D721Med (cell line): ENCODE measurements around the gene FSTL5.

Source experiments
- DNase-seq: peaks from one replicate; pipeline ENCODE4 v3.0.0; 2011; ENCODE audit warnings: low spot score; ENCODE audit not compliant: insufficient read length
- FAIRE-seq: peaks from 2 replicates; lab custom pipeline; 2011; peaks lifted over from hg19 to GRCh38; lab: Jason Lieb, UNC
- CTCF ChIP-seq: IDR thresholded peaks from 2 replicates; pipeline ENCODE4 v1.5.1; 2012; ENCODE audit warnings: mild to moderate bottlenecking, control low read depth; ENCODE audit not compliant: insufficient read depth; ENCODE audit errors: missing control alignments

Gene FSTL5

GRCh38 chr4:161546902-161547301 lies 616.9 kb downstream of the FSTL5 start:
- TF ChIP-seq CTCF, result no peak
- FAIRE-seq (no peak), DNase-seq (no peak)

GRCh38 chr4:161540265-161540664 lies 623.5 kb downstream of the FSTL5 start:
- DNase-seq (no peak), FAIRE-seq (no peak)
- TF ChIP-seq CTCF, result no peak

DNA sequence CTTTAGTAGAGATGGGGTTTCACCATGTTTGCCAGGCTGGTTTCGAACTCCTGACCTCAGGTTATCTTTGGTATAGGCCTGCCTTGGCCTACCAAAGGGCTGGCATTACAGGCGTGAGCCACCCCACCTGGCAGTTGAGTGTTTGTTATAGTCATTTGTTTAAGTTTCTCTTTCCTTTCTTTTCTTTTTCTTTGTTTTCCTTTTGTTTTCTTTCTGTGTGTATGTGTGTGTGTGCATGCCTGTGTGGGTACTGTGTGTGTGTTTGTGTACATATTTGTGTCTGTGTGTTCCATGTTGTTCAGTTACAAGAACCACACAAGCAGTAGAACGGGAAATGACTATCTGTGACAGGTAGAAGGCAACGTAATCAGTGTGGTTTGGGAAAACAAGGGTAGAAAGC lies 624.9 kb downstream of the FSTL5 start:
- TF ChIP-seq CTCF, result no peak
- DNase-seq (no peak), FAIRE-seq (no peak)

- FAIRE-seq (no peak), DNase-seq (no peak)
- no peak for TF ChIP-seq CTCF
Measured at GRCh38 chr4:161530710-161531109, 633.1 kb downstream of the FSTL5 start.

DNA sequence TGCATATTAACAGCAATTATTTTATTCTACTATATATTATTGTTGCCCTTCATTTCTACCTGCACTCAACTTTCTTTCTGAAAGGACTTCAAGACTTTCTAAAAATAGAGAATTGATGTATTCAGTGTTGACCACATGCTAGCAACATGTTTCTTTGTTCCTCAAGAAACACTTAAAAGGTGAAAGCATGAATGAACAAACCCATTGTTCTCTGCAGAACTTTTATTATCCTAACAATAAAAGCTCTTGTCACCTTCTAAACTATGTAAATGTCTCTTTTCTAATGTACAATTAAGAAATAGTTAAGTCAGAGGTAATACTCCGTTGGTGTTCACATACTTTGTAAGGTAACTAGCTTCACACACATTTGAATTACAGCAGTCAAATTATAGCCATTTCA lies 638.7 kb downstream of the FSTL5 start:
- DNase-seq (no peak), FAIRE-seq (peak; percentile 86)
- no peak for TF ChIP-seq CTCF

GRCh38 chr4:161522031-161522430 lies 641.8 kb downstream of the FSTL5 start:
- TF ChIP-seq CTCF, result no peak
- DNase-seq, result no peak
- FAIRE-seq, result no peak

DNA sequence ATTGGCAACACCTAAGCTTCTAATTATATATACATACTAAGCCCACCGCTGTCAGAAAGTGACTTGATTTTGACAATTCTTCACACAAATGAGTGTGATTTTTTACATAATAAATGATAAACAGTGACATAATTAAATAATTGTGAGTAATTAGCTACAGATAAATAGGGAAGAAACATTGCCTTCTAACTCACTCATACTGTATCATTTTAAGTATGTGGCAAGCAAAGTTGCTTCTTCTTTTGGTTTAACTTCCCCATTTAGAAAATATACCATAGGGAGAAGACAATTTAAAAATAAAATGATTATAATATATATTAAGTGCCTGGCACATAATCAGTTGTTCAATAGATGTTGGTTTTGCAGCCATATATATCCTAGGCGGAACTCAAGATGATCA lies 644.2 kb downstream of the FSTL5 start:
- no peak for TF ChIP-seq CTCF
- DNase-seq, result no peak

More for the DNA sequence above, 644.2 kb downstream of the FSTL5 start:
- no peak for FAIRE-seq
